Measurements from ENCODE around the gene XPNPEP3. TPM values are rescaled to one million over a fixed set of nuclear protein-coding genes. Genes with fewer than 3 reads are reported as not detected.
"Not testable (repeated sequence)": the region's sequence is repeated elsewhere in the genome, so short reads cannot be mapped to it uniquely, and the experiment has no call there.

Gene XPNPEP3
- total and polyA plus RNA-seq, 5 donors = 7.1 to 25.6 (median 19.6) TPM

- ATAC-seq (no peak), DNase-seq (no peak)
- Histone ChIP-seq H3K27me3 (ENCODE audit: control insufficient read depth, insufficient read depth) (no peaks in the 10 kb centered on the region), H3K27ac (ENCODE audit: low read length) (no peak overlapping the region), H3K9me3 (ENCODE audit: control insufficient read depth, low read length) (no peaks in the 10 kb centered on the region), H3K4me1 (ENCODE audit: control insufficient read depth, insufficient read depth, low read length) (no peaks in the 10 kb centered on the region), H3K4me3 (ENCODE audit: low read length) (no peak overlapping the region)
- WGBS = 80% methylated on average over 7 of the region's 7 CpGs
- intact Hi-C loops (cut with DNase I) = no loop called here
Observed at GRCh38 chr22:40826984-40827741, 29.8 kb upstream of the XPNPEP3 start.

GRCh38 chr22:40829131-40829530 is 27.8 kb upstream of the XPNPEP3 start:
- WGBS = 90% methylated on average over 6 of the region's 6 CpGs
- H3K4me1 ChIP-seq (ENCODE audit: control insufficient read depth, insufficient read depth, low read length) = no peaks in the 10 kb centered on the region
- H3K27me3 ChIP-seq (ENCODE audit: control insufficient read depth, insufficient read depth) = no peaks in the 10 kb centered on the region
- no peak overlapping the region for H3K4me3 ChIP-seq (ENCODE audit: low read length)
- DNase-seq (no peak), ATAC-seq (no peak)
- H3K9me3 ChIP-seq (ENCODE audit: control insufficient read depth, low read length) = no peaks in the 10 kb centered on the region
- intact Hi-C loops (cut with DNase I) = no loop called here
- H3K27ac ChIP-seq (ENCODE audit: low read length) = no peak overlapping the region

GRCh38 chr22:40834619-40835018 is 22.3 kb upstream of the XPNPEP3 start:
- 98% methylated on average over 3 of the region's 3 CpGs for WGBS
- intact Hi-C loops (cut with DNase I) = loop anchor here in 1 of 4 donors (10.0 kb wide), 1 partner anchor 320 kb away; no protein-coding TSS in a partner anchor
- no peaks in the 10 kb centered on the region for H3K9me3 ChIP-seq (ENCODE audit: control insufficient read depth, low read length)

GRCh38 chr22:40838486-40838885 is 18.5 kb upstream of the XPNPEP3 start:
- Histone ChIP-seq H3K4me1 (ENCODE audit: control insufficient read depth, insufficient read depth, low read length) (no peaks in the 10 kb centered on the region), H3K27ac (ENCODE audit: low read length) (no peak overlapping the region), H3K4me3 (ENCODE audit: low read length) (no peak overlapping the region), H3K27me3 (ENCODE audit: control insufficient read depth, insufficient read depth) (no peaks in the 10 kb centered on the region), H3K9me3 (ENCODE audit: control insufficient read depth, low read length) (no peaks in the 10 kb centered on the region)
- 84% methylated on average over 3 of the region's 3 CpGs for WGBS
- intact Hi-C loops (cut with DNase I) = loop anchor here in 1 of 4 donors (10.0 kb wide), 1 partner anchor 316 kb away; no protein-coding TSS in a partner anchor
- no peak for ATAC-seq
- DNase-seq = no peak

More at GRCh38 chr22:40834619-40835018, 22.3 kb upstream of the XPNPEP3 start:
- H3K4me1 ChIP-seq (ENCODE audit: control insufficient read depth, insufficient read depth, low read length) = no peaks in the 10 kb centered on the region
- no peak for DNase-seq
- no peaks in the 10 kb centered on the region for H3K27me3 ChIP-seq (ENCODE audit: control insufficient read depth, insufficient read depth)
- no peak overlapping the region for H3K4me3 ChIP-seq (ENCODE audit: low read length)
- H3K27ac ChIP-seq (ENCODE audit: low read length) = no peak overlapping the region
- ATAC-seq = no peak

GRCh38 chr22:40844951-40845350 is 12.0 kb upstream of the XPNPEP3 start:
- DNase-seq (no peak), ATAC-seq (no peak)
- 93% methylated on average over 3 of the region's 3 CpGs for WGBS
- H3K4me1 ChIP-seq (ENCODE audit: control insufficient read depth, insufficient read depth, low read length) = no peaks in the 10 kb centered on the region
- no peak overlapping the region for H3K4me3 ChIP-seq (ENCODE audit: low read length)
- H3K9me3 ChIP-seq (ENCODE audit: control insufficient read depth, low read length) = no peaks in the 10 kb centered on the region
- no peaks in the 10 kb centered on the region for H3K27me3 ChIP-seq (ENCODE audit: control insufficient read depth, insufficient read depth)
- no peak overlapping the region for H3K27ac ChIP-seq (ENCODE audit: low read length)
- intact Hi-C loops (cut with DNase I) = loop anchor here in 1 of 4 donors (10.0 kb wide), 1 partner anchor 310 kb away; no protein-coding TSS in a partner anchor

GRCh38 chr22:40845816-40846215 is 11.1 kb upstream of the XPNPEP3 start:
- not testable (repeated sequence) for H3K4me3 ChIP-seq (ENCODE audit: low read length); H3K9me3 ChIP-seq (ENCODE audit: control insufficient read depth, low read length); ATAC-seq; H3K27me3 ChIP-seq (ENCODE audit: control insufficient read depth, insufficient read depth); H3K4me1 ChIP-seq (ENCODE audit: control insufficient read depth, insufficient read depth, low read length); H3K27ac ChIP-seq (ENCODE audit: low read length); DNase-seq
- 93% methylated on average over 11 of the region's 11 CpGs for WGBS
- intact Hi-C loops (cut with DNase I) = loop anchor here in 1 of 4 donors (10.0 kb wide), 1 partner anchor 309 kb away; no protein-coding TSS in a partner anchor

GRCh38 chr22:40853333-40853732 is 3.6 kb upstream of the XPNPEP3 start:
- Histone ChIP-seq H3K27ac (ENCODE audit: low read length) (no peak overlapping the region), H3K4me3 (ENCODE audit: low read length) (no peak overlapping the region), H3K4me1 (ENCODE audit: control insufficient read depth, insufficient read depth, low read length) (peaks cover 6% of the 10 kb centered on the region), H3K9me3 (ENCODE audit: control insufficient read depth, low read length) (no peaks in the 10 kb centered on the region), H3K27me3 (ENCODE audit: control insufficient read depth, insufficient read depth) (no peaks in the 10 kb centered on the region)
- intact Hi-C loops (cut with DNase I) = no loop called here
- WGBS = 65% methylated on average over 1 of the region's 1 CpG
- ATAC-seq (no peak), DNase-seq (no peak)

- Histone ChIP-seq H3K4me1 (ENCODE audit: control insufficient read depth, insufficient read depth, low read length) (peaks cover 6% of the 10 kb centered on the region), H3K4me3 (ENCODE audit: low read length) (peak overlapping the region; percentile 89), H3K27ac (ENCODE audit: low read length) (no peak overlapping the region), H3K27me3 (ENCODE audit: control insufficient read depth, insufficient read depth) (no peaks in the 10 kb centered on the region), H3K9me3 (ENCODE audit: control insufficient read depth, low read length) (no peaks in the 10 kb centered on the region)
- 50% methylated on average over 3 of the region's 3 CpGs for WGBS
- intact Hi-C loops (cut with DNase I) = no loop called here
- no peak for ATAC-seq
- DNase-seq = no peak
Observed at GRCh38 chr22:40853961-40854360, 3.0 kb upstream of the XPNPEP3 start.

- Histone ChIP-seq H3K9me3 (ENCODE audit: control insufficient read depth, low read length) (no peaks in the 10 kb centered on the region), H3K27ac (ENCODE audit: low read length) (peak overlapping the region; percentile 42), H3K4me3 (ENCODE audit: low read length) (peak overlapping the region; percentile 89), H3K4me1 (ENCODE audit: control insufficient read depth, insufficient read depth, low read length) (peaks cover 6% of the 10 kb centered on the region), H3K27me3 (ENCODE audit: control insufficient read depth, insufficient read depth) (no peaks in the 10 kb centered on the region)
- ATAC-seq = no peak
- peak in 1 of 3 donors; percentile 45 for DNase-seq
- intact Hi-C loops (cut with DNase I) = no loop called here
- WGBS = 29% methylated on average over 20 of the region's 20 CpGs
Observed at GRCh38 chr22:40855071-40855978, 1.6 kb upstream of the XPNPEP3 start.

GRCh38 chr22:40855979-40856512 is 902 bp upstream of the XPNPEP3 start:
- Histone ChIP-seq H3K9me3 (ENCODE audit: control insufficient read depth, low read length) (no peaks in the 10 kb centered on the region), H3K4me3 (ENCODE audit: low read length) (peak overlapping the region; percentile 89), H3K27ac (ENCODE audit: low read length) (peak overlapping the region; percentile 98), H3K27me3 (ENCODE audit: control insufficient read depth, insufficient read depth) (no peaks in the 10 kb centered on the region), H3K4me1 (ENCODE audit: control insufficient read depth, insufficient read depth, low read length) (peaks cover 6% of the 10 kb centered on the region)
- no peak for DNase-seq
- ATAC-seq = peak; percentile 37 to 56
- intact Hi-C loops (cut with DNase I) = no loop called here
- WGBS = under 1% methylated on average over 29 of the region's 29 CpGs

Data from right cardiac atrium (tissue), 5 donors.